Measurements from ENCODE around the gene ATG5.
A peak's percentile ranks its signal among the peaks of the same experiment; 100 is the strongest.

Gene ATG5

DNA sequence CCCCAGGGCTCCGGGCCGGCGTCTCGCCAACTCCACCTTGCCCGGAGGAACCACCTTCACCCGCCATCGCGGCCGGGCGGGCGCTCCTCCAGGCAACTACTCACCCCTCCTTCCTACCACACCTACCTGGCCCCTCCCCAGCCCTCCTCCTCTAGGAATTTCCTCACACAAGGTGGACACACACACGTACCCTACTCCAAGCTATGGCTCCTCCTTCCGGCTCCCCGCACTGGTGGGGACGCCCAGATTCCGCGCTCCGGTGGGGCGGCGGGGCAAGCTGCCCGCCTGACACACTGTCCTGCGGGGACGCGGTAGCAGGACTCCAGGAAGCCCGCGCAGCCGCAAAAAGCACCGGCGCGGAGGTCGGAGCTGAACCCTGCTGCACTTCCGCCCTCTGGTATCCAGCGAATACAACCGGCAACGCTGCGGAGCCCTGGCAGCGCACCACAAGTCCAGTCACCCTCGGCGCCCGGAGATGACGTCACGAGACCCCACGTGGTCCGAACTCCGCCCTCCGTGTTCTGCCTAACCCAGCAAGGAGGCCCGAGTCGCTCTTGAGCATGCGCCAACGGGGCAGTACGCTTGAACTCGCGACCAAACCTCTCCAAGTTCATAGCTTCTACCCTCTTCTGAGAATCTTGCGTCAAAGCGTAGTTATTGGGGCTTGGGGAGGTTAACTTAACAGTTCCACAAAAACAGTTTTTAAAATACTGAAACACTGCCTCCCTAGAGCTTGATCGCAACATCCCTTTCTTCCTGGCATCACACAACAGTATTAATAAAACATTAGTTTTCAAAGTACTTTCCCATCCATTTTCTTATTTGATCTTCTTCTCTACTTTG lies at the start of gene ATG5:
Gene ATG5 (minus strand): TSS at position 425 of the 843 bp plus-strand sequence. CDS start 9,552 bp downstream, outside the sequence.
- peak; percentile 92 for DNase-seq (ENCODE audit: low read depth)

- no peak for DNase-seq (ENCODE audit: low read depth)
These were observed 48.1 kb upstream of the ATG5 start for GRCh38 chr6:106373502-106374239.

GRCh38 chr6:106372838-106373501 lies 47.4 kb upstream of the ATG5 start:
- no peak for DNase-seq (ENCODE audit: low read depth)

- DNase-seq (ENCODE audit: low read depth): no peak
These were observed 45.1 kb upstream of the ATG5 start for GRCh38 chr6:106370639-106371038.

DNA sequence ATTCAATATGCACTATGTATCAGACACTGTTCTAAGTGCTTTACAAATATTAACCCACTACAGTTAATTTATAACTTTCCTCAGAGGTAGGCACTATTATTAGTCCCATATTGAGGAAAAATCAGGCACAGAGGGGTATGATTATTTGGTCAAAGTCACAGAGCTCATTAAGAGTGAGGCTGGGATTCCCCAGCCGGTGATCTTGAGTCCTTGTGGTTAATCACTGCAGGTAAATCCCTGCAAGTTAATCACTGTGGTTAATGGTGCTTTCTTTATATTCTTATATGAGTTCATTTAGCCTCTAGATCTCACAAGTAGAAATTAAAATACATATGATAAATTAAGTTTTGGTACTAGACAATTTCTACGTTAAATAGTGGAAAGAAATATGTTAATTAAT lies 44.2 kb upstream of the ATG5 start:
- DNase-seq (ENCODE audit: low read depth): no peak

- no peak for DNase-seq (ENCODE audit: low read depth)
These were observed 38.0 kb upstream of the ATG5 start for GRCh38 chr6:106363401-106364138.

GRCh38 chr6:106360989-106361430 lies 35.5 kb upstream of the ATG5 start:
- no peak for DNase-seq (ENCODE audit: low read depth)

DNA sequence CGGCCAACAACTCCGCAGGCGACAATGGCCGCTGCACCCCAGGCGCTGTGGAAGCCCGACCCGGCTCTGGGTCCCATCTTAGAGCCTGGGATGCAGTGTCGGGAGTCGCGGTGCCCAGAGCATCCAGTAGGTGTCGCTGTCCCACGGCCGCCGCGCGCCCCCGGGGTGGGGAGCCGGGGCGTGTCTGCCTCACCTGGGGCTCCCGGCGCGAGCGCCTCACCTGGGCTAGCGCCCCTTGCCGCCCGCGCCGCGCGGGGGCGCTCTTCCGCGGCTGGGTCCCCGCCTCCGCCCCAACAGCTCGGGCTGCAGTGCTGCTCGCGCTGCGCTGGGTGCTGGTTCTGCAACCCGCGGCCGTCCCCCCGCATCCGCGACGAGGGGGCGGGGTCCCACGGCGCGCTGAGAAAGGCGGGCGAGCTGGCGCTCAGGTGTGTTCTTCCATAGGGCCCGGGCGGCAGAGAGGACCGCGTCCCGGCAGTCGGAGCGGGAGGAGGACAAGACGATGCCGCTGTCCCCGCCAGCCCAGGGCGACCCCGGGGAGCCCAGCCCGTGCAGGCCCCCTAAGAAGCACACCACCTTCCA lies 34.9 kb upstream of the ATG5 start, which contains the start of gene CRYBG1:
Gene CRYBG1 (plus strand): TSS at position 308 of the 579 bp plus-strand sequence. CDS start 192 bp downstream, at position 500.
- DNase-seq (ENCODE audit: low read depth): no peak

DNA sequence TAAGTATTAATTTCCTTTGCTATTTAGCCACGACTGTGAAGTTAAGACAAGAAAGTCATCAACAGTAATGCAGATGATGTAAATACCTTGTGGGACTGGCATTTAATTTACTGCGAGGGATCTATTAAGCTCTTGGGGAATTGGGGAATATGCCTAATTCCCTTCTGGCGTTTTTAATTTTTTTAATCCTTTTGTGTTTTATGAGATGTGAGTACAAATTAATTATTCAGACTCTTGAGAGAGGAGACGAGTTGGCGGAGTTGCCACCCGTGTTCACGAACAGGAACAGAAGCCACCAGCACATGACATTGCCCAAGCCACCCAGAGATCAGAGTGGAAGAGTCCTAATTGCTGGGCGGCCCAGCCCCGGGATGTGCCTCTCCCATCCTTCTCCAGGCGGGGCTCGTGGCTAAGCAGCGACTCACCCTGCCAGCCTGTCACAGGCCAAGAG lies 34.4 kb upstream of the ATG5 start:
- DNase-seq (ENCODE audit: low read depth): no peak

- DNase-seq (ENCODE audit: low read depth): no peak
These were observed 30.8 kb upstream of the ATG5 start for GRCh38 chr6:106356378-106356777.

DNA sequence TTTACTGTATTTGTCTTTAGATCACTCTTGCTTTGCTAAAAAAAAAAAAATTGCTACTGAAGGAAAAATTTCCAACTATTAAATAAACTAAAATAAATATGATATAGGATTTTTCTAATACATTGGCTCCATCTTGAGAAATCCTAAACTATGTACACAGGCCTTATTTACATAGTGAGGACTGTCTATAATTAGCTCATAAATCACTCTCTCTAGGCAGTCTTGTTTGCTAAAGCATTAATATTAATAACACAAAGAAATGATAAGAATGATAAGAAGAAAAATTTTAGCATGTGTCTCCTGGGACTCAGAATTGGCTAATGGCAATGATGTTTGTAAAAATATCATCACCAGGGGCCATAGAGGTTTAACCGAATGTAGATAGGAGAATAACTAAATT lies 21.7 kb upstream of the ATG5 start:
- DNase-seq (ENCODE audit: low read depth): no peak

DNA sequence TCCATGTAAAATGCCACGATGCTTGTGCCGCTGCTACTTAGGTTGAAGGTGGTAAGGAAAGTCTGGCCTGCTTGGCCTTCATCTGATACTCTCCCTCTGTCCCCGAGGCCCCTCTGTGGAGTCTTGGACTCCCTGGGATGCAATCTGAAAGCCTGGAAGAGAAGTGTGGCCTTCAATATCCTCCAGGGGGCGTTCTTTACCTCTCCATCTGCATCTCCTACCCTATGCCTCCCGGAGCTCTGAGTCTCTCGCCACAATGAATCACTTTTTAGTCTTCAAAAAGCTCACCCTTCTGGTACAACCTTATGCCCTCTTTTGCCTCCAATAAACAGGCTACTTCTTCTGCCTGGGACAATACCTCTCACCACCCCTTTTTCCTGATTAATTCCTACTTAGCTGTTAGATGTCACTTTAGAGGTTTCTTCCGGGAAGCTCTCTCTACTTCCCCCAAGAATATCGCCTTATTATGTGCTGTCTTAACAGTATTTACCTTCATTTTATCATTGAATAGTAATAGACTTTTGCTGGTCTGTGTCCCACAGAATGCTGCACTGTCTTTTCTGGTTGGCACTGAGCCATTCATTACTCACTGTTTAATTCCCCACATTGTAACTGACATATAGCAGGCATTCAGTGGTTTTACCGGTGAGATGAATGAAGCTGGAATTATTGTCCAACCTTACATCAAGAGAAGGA lies 13.9 kb upstream of the ATG5 start:
- DNase-seq (ENCODE audit: low read depth): peak; percentile 68

DNA sequence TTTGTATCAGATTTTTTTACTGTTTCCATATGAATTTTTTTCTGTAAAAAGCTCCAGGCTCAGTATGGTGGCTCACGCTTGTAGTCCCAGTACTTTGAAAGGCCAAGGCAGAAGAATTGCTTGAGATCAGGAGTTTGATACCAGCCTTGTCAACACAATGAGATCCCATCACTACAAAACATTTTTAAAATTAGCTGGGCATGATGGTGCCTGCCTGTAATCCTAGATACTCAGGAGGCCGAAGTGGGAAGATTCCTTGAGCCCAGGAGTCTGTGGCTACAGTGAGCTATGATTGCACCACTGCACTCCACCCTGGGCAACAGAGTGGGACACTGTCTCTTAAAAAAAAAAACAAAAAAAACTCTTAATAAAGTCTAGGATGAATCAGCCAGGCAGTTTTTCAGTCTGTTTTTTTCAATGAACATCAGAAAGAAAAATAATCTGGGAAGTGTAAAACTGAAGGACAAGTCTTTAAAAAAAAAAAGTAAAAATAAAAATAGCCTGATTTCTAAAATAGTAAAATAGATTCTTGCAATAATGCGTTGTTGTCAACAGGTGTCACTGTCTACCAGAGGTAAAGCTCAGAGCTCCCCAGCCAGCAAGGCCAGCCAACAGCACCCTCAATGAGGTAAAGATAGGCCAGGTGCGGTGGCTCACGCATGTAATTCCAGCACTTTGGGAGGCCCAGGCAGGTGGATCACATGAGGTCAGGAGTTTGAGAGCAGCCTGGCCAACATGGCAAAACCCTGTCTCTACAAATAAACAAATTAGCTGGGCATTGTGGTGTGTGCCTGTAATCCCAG lies 9.3 kb upstream of the ATG5 start:
- DNase-seq (ENCODE audit: low read depth): no peak

GRCh38 chr6:106324726-106325335 lies 729 bp downstream of the ATG5 start:
- DNase-seq (ENCODE audit: low read depth): no peak

- DNase-seq (ENCODE audit: low read depth): no peak
These were observed 3.6 kb downstream of the ATG5 start for GRCh38 chr6:106321940-106322339.

DNA sequence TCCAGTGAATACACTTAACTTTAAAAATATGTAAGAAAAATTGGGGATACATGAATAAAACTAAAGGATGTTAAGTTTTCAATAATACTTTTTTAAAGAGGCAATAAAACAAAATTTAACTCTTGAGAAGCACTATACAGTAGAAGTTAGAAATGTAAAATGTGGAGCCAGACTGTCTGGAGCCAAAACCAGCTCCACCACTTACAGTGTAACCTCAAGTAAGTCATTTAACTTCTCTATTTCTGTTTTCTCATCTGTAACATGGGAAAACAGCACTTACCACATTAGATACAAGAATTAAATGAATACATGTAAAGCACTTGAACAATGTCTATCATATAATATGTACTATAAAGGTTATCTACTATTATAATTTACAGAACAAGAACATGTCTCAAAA lies 6.7 kb downstream of the ATG5 start:
- DNase-seq (ENCODE audit: low read depth): no peak

GRCh38 chr6:106318061-106318460 lies 7.5 kb downstream of the ATG5 start:
- no peak for DNase-seq (ENCODE audit: low read depth)

GRCh38 chr6:106316375-106316766 lies 9.2 kb downstream of the ATG5 start:
- no peak for DNase-seq (ENCODE audit: low read depth)

- no peak for DNase-seq (ENCODE audit: low read depth)
These were observed 9.7 kb downstream of the ATG5 start for GRCh38 chr6:106315765-106316374.

All from HS-5 (cell line).